GM23338 (cell line): ENCODE results near the gene ZGRF1. TPM values are rescaled to one million over a fixed set of nuclear protein-coding genes. Genes with fewer than 3 reads are reported as not detected.

Experiments used
- ATAC-seq: fragments of 200-7000 bp; cut with Tn5 transposase; 3 replicates; pipeline ENCODE4 v1.9.1; 2020
- DNase-seq: peaks from one replicate; pipeline ENCODE4 v3.0.0-alpha.2; 2015; ENCODE audit warnings: low spot score
- H2AFZ ChIP-seq: fragments of 200-600 bp; sonication (generic); 2 replicates; pipeline ENCODE4 v1.8.0; 2016; ENCODE audit warnings: antibody characterized with exemption, mild to moderate bottlenecking, moderate library complexity
- H3F3A ChIP-seq: fragments of 200-600 bp; sonication (generic); replicated peaks from 2 replicates; pipeline ENCODE4 v1.8.0; 2017; ENCODE audit warnings: antibody characterized with exemption, mixed run types, low read depth
- H3K27ac ChIP-seq: fragments of 200-600 bp; sonication (generic); 2 replicates; pipeline ENCODE4 v1.6.1; 2016; ENCODE audit warnings: low read depth
- H3K27me3 ChIP-seq: fragments of 200-600 bp; sonication (generic); 2 replicates; pipeline ENCODE4 v1.8.0; 2016; ENCODE audit warnings: mild to moderate bottlenecking, mixed run types, moderate library complexity; ENCODE audit not compliant: insufficient read depth
- H3K36me3 ChIP-seq: fragments of 200-600 bp; sonication (generic); 2 replicates; pipeline ENCODE4 v1.8.0; 2016; ENCODE audit warnings: mild to moderate bottlenecking; ENCODE audit not compliant: insufficient read depth
- H3K4me1 ChIP-seq: fragments of 200-600 bp; sonication (generic); 2 replicates; pipeline ENCODE4 v1.8.0; 2016; ENCODE audit warnings: mild to moderate bottlenecking, moderate library complexity; ENCODE audit not compliant: insufficient read depth
- H3K4me2 ChIP-seq: fragments of 200-600 bp; sonication (generic); 2 replicates; pipeline ENCODE4 v1.7.1; 2017; ENCODE audit warnings: mixed run types
- H3K4me3 ChIP-seq: fragments of 200-600 bp; sonication (generic); 2 replicates; pipeline ENCODE4 v1.6.1; 2016; ENCODE audit warnings: mixed run types
- H3K79me2 ChIP-seq: fragments of 200-600 bp; sonication (generic); replicated peaks from 2 replicates; pipeline ENCODE4 v1.8.0; 2017; ENCODE audit warnings: mild to moderate bottlenecking; ENCODE audit not compliant: insufficient read depth
- H3K9me2 ChIP-seq: fragments of 200-600 bp; sonication (generic); 2 replicates; pipeline ENCODE4 v1.8.0; 2017; ENCODE audit not compliant: insufficient read depth
- H4K20me1 ChIP-seq: fragments of 200-600 bp; sonication (generic); replicated peaks from 2 replicates; pipeline ENCODE4 v1.8.0; 2017; ENCODE audit warnings: mild to moderate bottlenecking; ENCODE audit not compliant: insufficient read depth
- H3K27ac Mint-ChIP-seq: 2 replicates; pipeline ENCODE4 v1.8.0; 2020; ENCODE audit warnings: inconsistent platforms, mild to moderate bottlenecking, moderate library complexity, mixed read lengths
- H3K27me3 Mint-ChIP-seq: 3 replicates; pipeline ENCODE4 v1.8.0; 2022; ENCODE audit warnings: low read depth, mild to moderate bottlenecking, moderate library complexity, mixed read lengths, inconsistent platforms; ENCODE audit not compliant: insufficient read depth, poor library complexity
- H3K36me3 Mint-ChIP-seq: 3 replicates; pipeline ENCODE4 v1.8.0; 2021; ENCODE audit warnings: low read depth, mild to moderate bottlenecking, inconsistent platforms, moderate library complexity, mixed read lengths
- H3K4me1 Mint-ChIP-seq: 3 replicates; pipeline ENCODE4 v1.8.0; 2020; ENCODE audit warnings: mild to moderate bottlenecking, inconsistent platforms, mixed read lengths
- H3K4me3 Mint-ChIP-seq: 3 replicates; pipeline ENCODE4 v1.8.0; 2021; ENCODE audit warnings: moderate library complexity, mild to moderate bottlenecking, inconsistent platforms, mixed read lengths
- H3K9me3 Mint-ChIP-seq: 3 replicates; pipeline ENCODE4 v1.8.0; 2020; ENCODE audit warnings: moderate library complexity, mild to moderate bottlenecking, inconsistent platforms, mixed read lengths
- CREB1 ChIP-seq: fragments of 250-450 bp; sonication (Bioruptor Pico); IDR thresholded peaks from 2 replicates; pipeline ENCODE4 v1.5.0; 2020; ENCODE audit warnings: low read depth, mild to moderate bottlenecking, moderate library complexity
- CTCF ChIP-seq, 2 experiments: fragments of 200-600 bp in 1 of 2; sonication (generic) in 1 of 2; conservative IDR thresholded peaks; 2 replicates each; pipeline versions ENCODE4 v1.5.1 to v1.6.1; 2016 to 2017; ENCODE audit warnings: antibody characterized with exemption in 2 of 2, low read depth in 2 of 2, mild to moderate bottlenecking in 2 of 2, moderate library complexity in 1 of 2
- ETS1 ChIP-seq: IDR thresholded peaks from 2 replicates; pipeline ENCODE4 v1.6.1; 2016; ENCODE audit warnings: antibody characterized with exemption
- EZH2 ChIP-seq: fragments of 200-600 bp; sonication (generic); IDR thresholded peaks from one replicate; pipeline ENCODE4 v1.8.0; 2017; ENCODE audit warnings: antibody characterized with exemption, mild to moderate bottlenecking, low read depth; ENCODE audit not compliant: unreplicated experiment
- EZH2phosphoT487 ChIP-seq: fragments of 200-600 bp; sonication (generic); IDR thresholded peaks from one replicate; pipeline ENCODE4 v1.8.1; 2018; ENCODE audit warnings: antibody characterized with exemption; ENCODE audit not compliant: unreplicated experiment
- JUNB ChIP-seq: IDR thresholded peaks from one replicate; pipeline ENCODE4 v1.6.1; 2016; ENCODE audit warnings: antibody characterized with exemption; ENCODE audit not compliant: unreplicated experiment
- POLR2AphosphoS5 ChIP-seq: IDR thresholded peaks from 2 replicates; pipeline ENCODE4 v1.6.1; 2016; ENCODE audit warnings: antibody characterized with exemption, low read depth
- STAT1 ChIP-seq: IDR thresholded peaks from one replicate; pipeline ENCODE4 v1.6.1; 2016; ENCODE audit warnings: antibody characterized with exemption; ENCODE audit not compliant: unreplicated experiment
- ZNF331 ChIP-seq: fragments of 250-450 bp; sonication (Bioruptor Pico); IDR thresholded peaks from 2 replicates; pipeline ENCODE4 v1.5.0; 2020; ENCODE audit warnings: low read depth, mild to moderate bottlenecking, moderate library complexity
- polyA plus RNA-seq: library from polyadenylated mRNA; unstranded; fragments of >200 nt; fragmentation: Nextera tagmentation; extraction: Ambion mirVana; gene quantifications from 2 replicates; pipeline ENCODE4 v1.2.1, GENCODE V29; 2016
- total RNA-seq: library from RNA; depleted of rRNA; stranded (reverse); fragments of >200 nt; shearing (Covaris generic); gene quantifications from 2 replicates; pipeline ENCODE4 v1.2.3, GENCODE V29; 2014

Gene ZGRF1
- total and polyA plus RNA-seq, 2 experiments from 2014 or later, result 41.7 to 62.6 TPM

GRCh38 chr4:112526061-112526460, 110.6 kb downstream of the ZGRF1 start:
- no peak for ATAC-seq
- H3K27me3 ChIP-seq, result peaks cover 60% of the 10 kb centered on the region

GRCh38 chr4:112523764-112524505, 112.8 kb downstream of the ZGRF1 start:
- Mint-ChIP-seq H3K27ac (no peak overlapping the region), H3K4me1 (peaks cover 29% of the 10 kb centered on the region), H3K36me3 (no peaks in the 10 kb centered on the region), H3K4me3 (peak overlapping the region; percentile 77), H3K9me3 (0 out of 3 replicates have a peak, but pooled peaks cover 3% of the 10 kb centered on the region), H3K27me3 (peaks cover 60% of the 10 kb centered on the region)
- H3K27ac ChIP-seq, result no peak overlapping the region
- H4K20me1 ChIP-seq, result peaks cover 18% of the 10 kb centered on the region
- no peaks in the 10 kb centered on the region for H3K9me2 ChIP-seq
- DNase-seq (peak; percentile 96), ATAC-seq (peak; percentile 88)
- H3F3A ChIP-seq, result peaks cover 35% of the 10 kb centered on the region
- no peak for TF ChIP-seq EZH2phosphoT487
- peak; percentile 38; the same call in 1 of the 2 replicates for TF ChIP-seq CREB1 (CRISPR knock-in tag)
- TF ChIP-seq CTCF (conservative IDR thresholded peaks at IDR 0.05; ENCODE audit: low read depth in 2 of 2), result peak; percentile 90 to 91
- peaks cover 48% of the 10 kb centered on the region for H3K4me1 ChIP-seq
- H3K4me2 ChIP-seq, result peak overlapping the region; percentile 86
- H2AFZ ChIP-seq, result peak overlapping the region; percentile 94
- H3K4me3 ChIP-seq, result peak overlapping the region; percentile 57
- H3K27me3 ChIP-seq, result peaks cover 81% of the 10 kb centered on the region
- no peaks in the 10 kb centered on the region for H3K79me2 ChIP-seq
- no peaks in the 10 kb centered on the region; the same call in 1 of the 2 replicates for H3K36me3 ChIP-seq

More at GRCh38 chr4:112526061-112526460, 110.6 kb downstream of the ZGRF1 start:
- 0 out of 3 replicates have a peak, but pooled peaks cover 3% of the 10 kb centered on the region for H3K9me3 Mint-ChIP-seq
- Histone ChIP-seq H3K9me2 (no peaks in the 10 kb centered on the region), H3K4me3 (no peak overlapping the region), H3K4me1 (peaks cover 28% of the 10 kb centered on the region), H4K20me1 (peaks cover 10% of the 10 kb centered on the region), H3K4me2 (no peak overlapping the region), H3K36me3 (no peaks in the 10 kb centered on the region; the same call in 1 of the 2 replicates), H2AFZ (no peak overlapping the region), H3F3A (peaks cover 20% of the 10 kb centered on the region), H3K79me2 (no peaks in the 10 kb centered on the region), H3K27ac (no peak overlapping the region)
- TF ChIP-seq JUNB, result no peak
- no peak for TF ChIP-seq STAT1
- TF ChIP-seq ETS1, result no peak
- TF ChIP-seq CTCF (conservative IDR thresholded peaks at IDR 0.05; ENCODE audit: low read depth in 2 of 2), result no peak
- no peak for TF ChIP-seq ZNF331 (CRISPR knock-in tag)
- TF ChIP-seq EZH2phosphoT487, result no peak
- TF ChIP-seq POLR2AphosphoS5, result no peak
- no peak for TF ChIP-seq EZH2
- peaks cover 21% of the 10 kb centered on the region for H3K4me1 Mint-ChIP-seq
- H3K27ac Mint-ChIP-seq, result no peak overlapping the region
- no peaks in the 10 kb centered on the region for H3K36me3 Mint-ChIP-seq
- peaks cover 41% of the 10 kb centered on the region for H3K27me3 Mint-ChIP-seq
- DNase-seq, result no peak
- no peak overlapping the region for H3K4me3 Mint-ChIP-seq
